GM21423 (cell line): ENCODE data around the gene SOCS3.

Experiments used
- ATAC-seq: cut with Tn5 transposase; IDR thresholded peaks from one replicate; pipeline ENCODE4 v1.9.1; 2021; ENCODE audit warnings: mild to moderate bottlenecking, moderate library complexity; ENCODE audit not compliant: unreplicated experiment

SOCS3 gene, protein sequence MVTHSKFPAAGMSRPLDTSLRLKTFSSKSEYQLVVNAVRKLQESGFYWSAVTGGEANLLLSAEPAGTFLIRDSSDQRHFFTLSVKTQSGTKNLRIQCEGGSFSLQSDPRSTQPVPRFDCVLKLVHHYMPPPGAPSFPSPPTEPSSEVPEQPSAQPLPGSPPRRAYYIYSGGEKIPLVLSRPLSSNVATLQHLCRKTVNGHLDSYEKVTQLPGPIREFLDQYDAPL

DNA sequence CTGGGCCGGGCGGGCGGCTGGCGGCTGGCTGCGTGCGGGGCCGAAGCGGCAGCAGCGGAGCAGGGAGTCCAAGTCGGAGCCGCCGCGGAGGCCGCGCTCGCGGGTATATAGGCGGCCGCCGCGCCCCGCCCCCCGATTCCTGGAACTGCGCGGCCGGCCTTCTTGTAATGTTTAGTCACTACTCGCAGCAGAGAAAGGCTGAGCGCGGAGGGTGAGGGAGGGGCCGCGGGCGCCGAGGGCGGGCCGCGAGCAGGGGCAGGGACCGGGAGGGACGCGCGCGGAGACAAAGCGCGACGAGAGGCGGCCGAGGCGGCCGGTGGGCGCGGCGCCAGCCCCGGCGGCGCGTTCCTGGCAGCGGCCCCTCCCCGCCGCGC lies at the start of gene SOCS3:
SOCS3 (minus strand) TSS at position 81 of the 374 bp plus-strand sequence. CDS start 982 bp downstream, outside the sequence.
- peak; percentile 51 for ATAC-seq

DNA sequence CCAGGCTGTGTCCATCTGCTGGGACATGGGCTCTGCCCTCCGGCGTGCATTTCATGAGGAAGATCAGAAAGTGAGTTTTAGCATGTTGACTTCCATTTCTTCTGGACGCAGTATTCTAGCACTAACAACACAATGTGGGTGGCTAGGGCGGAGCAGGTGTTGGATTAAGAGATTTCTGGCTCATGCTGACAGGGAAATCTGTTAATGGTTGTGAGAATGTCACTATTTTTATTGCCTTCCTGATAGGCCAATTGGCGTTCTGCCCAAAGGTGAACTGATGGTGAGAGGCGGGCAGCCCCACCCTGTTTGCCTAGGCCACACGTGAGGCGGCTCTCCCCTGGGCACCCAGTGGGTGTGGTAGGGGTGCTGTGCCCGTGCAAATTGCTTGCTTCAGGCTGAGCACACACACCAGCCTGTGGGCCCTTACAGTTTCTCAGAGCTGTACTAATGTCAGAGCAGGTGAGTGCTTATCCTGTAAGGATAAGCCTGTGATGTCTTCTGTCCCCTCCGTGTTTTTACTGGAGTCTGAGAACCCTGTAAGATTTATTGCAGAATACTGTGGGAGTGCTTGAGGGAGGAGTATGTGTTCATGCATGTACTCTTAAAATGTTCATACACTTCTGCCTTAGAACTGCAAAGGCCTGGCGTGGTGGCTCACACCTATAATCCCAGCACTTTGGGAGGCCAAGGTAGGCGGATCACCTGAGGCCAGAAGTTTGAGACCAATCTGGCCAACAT lies 49.5 kb upstream of the SOCS3 start:
- ATAC-seq: no peak

DNA sequence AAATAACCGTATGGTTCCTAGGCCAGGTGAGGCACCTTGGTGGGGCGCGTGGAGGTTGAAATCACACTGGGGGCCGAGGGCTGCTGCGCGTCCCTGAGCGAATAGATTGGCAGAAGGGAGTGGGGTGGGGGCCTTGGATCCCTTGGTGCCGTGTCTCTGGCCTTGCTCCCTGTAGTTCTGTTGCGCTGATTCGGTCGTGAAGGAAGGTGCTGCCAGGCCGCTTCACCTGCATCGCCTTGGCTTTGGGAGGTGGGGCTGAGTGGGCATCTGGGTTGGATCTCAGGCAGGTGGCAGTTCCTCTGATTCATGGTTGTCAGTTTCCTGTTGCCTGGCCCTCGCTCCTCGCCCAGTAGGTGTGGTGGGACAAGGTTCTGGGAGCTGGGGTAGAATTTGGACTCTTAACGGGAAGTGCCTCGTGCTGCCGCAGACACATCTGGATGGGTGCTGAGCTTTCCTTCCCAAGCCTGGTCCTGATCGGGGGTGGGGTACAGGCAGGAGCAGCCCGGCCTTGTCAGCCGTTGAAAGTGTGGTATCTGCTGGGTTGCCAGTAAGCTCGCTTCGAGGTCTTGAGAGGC lies 48.7 kb upstream of the SOCS3 start:
- ATAC-seq: no peak

DNA sequence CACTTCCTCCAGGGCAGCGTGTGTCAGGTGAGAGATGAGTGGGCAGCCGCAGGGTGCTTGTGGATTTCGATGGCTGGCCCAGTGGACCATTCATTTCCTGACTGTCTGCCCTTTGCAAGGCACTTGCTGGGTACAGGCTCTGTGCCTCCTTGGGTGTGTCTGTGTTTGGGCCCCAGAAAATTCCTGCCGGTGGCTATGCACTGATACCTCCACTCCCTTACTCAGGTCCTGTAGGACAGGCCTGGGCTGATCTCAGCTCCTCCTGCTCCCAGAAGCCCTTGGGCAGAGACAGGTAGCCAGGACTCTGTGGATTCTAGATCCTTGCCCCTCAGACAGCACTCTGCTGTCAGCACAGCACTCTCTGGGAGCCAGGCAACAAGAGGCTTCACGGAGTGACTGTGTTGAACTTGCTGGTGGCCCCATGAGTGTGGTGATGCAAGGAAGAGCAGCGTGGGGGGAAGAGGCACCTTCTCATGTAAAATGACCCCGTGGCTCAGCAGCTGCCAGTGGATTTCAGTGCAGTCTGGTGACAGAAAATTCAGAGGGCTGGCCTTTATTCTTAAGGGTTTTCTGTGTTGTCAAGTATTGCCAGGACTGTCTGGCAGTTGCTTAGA lies 47.6 kb upstream of the SOCS3 start:
- ATAC-seq: no peak

DNA sequence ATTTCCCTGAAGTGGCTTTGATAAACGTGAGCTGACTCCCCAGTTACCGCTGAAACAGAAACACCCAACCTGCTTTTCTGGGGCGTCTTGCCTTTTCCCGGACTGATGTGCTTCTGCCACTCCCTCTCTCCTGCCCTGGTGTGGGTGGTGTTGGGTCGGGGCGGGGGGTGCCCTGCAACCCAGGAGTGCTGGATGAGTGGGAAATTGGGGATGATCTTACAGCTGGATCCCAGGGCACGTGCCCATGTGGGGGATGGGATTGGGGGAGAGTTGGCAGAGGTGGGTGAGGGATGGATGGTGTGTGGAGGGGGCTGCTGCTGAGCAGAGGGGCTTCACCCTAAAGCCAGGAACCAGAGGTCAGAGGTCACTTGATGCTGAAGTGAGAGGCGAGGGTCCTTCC lies 47.0 kb upstream of the SOCS3 start:
- no peak for ATAC-seq

DNA sequence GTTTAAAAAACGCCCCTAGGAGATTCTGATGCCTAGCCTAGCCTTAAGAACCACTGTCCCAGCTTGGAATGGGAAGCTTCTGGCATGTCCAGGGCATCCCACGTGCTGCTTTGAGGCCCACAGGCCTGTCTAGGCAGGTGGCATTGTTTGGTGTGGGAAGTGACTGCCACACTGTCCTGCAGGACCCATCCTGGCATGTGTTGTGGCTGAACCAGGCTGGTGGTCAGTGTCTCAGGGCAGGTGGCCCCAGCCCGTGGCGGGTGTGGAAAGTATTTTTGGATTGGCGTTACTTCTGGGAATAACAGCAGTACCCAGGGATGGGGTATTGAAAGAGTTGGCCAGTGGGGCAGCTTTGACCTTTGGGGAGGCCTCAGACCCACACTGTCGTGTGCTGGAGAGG lies 46.5 kb upstream of the SOCS3 start:
- no peak for ATAC-seq

DNA sequence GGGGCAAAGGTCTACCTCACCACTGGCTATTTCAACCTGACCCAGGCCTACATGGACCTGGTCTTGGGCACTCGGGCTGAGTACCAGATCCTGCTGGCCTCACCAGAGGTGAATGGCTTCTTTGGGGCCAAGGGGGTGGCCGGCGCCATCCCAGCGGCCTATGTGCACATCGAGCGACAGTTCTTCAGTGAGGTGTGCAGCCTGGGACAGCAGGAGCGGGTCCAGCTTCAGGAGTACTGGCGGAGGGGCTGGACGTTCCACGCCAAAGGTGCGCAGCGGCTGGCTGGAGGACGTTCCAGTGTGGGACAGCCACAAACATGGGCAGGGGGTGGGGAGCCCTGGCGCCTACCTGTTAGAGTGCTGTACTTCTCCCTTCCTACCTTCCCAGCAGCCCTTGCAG lies 43.9 kb upstream of the SOCS3 start:
- ATAC-seq: no peak

DNA sequence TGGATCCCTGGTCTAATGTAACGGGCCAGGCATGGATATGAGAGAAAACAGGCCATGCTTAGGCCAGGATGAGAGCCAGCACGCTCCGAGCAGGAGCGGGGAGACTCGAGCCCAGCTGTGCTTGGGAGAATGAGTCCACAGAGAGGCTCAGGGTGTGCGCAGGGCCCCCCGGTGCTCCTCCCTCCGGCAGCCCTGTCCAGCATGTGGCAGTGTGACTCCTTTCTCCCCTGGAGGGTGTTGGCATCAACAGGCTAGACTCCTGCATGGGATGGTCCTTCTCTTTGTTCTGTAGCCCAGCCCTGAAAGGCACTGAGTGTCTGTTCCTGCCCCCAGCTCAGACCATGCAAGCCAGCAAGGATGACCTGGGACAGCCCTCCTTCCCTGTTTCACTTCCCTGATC lies 42.0 kb upstream of the SOCS3 start:
- no peak for ATAC-seq

DNA sequence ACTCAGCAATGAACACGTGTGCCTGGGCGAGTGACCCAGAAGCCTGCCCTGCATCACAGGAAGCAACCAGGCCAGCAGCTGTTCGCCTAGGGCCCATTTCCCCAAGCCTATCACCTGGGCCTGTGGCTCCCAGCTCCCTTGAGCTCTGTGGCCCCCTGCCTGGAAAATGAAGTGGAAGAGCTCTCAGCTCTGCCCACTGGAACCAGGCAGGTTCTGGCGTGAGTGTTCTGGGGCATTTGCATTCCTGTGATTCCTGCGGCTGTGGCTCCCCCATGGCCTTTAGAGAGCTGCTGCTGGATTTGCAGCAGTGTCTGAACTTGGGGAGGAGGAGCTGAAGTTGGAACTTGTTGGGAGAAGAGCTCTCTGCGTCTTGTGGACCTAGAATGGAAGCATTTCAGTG lies 41.4 kb upstream of the SOCS3 start:
- ATAC-seq: no peak

DNA sequence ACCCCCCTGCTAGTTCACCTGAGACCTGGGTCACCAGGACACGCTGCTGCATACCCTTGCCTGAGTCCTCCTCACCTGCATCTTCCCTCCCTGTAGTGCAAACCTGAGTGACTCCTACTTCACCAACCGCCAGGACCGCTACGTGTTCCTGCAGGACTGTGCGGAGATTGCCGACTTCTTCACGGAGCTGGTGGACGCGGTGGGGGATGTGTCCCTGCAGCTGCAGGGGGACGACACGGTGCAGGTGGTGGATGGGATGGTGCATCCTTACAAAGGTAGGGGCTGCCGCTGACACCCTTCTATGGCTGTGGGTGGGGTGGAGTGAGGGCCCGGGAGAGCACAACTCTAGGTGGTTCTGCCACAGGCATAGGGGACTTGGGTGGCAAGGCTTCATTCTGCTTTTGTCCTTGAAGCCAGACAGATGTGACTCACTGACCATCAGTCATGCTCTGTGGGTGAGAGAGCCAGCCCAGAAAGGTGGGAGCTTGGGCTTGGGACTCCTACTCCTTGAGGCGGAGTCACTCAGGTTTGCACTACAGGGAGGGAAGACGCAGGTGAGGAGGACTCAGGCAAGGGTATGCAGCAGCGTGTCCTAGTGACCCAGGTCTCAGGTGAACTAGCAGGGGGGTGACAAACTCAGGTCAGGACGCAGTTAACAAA lies 40.8 kb upstream of the SOCS3 start:
- ATAC-seq: no peak

DNA sequence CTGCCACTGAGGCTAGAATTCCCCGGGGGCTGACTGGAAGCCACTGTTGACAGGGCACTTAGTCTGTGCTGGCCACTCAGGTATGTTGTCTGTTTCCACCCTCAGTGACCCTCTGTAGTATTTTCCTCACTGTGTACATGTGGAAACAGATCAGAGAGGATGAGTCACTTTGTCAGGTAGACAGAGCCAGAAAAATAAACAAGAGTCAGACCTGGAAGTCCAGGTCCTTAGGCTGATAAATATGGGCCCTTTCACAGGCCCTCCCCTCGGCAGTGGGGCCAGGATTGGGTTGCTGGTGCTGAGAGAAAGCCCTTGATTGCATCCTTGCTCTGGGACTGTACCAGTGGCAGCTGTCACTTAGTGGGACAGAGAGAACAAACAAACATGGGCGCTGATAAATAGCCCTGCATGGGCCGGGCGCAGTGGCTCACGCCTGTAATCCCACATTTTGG lies 39.8 kb upstream of the SOCS3 start:
- no peak for ATAC-seq

DNA sequence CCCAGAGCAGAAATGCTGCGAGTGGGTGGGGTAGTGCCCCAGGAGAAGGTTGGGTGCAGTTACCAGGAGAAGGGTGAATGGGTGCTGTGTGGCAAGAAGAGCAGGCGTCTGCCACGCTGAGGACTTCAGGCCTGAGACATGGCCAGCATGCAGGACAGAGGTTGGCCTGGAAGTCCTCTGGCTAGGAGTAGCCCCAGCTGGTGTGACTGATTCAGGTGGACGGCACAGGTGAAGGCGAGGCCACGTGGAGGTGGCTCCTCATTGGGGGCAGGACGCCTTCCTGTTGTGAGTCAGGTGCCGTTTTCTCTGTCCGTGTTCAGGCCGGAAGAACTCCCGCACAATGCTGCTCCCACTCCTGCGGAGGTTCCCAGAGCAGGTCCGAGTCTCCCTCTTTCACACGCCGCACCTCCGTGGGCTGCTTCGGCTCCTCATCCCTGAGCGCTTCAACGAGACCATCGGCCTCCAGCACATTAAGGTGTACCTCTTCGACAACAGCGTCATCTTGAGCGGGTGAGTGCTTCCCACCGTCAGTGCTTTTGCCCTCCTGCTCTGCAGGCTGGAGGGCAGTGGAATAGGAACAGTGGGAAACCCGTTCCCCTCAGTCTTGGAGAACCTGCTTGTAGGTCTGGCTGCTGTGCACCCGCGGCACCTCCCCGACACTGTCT lies 39.3 kb upstream of the SOCS3 start:
- ATAC-seq: no peak

DNA sequence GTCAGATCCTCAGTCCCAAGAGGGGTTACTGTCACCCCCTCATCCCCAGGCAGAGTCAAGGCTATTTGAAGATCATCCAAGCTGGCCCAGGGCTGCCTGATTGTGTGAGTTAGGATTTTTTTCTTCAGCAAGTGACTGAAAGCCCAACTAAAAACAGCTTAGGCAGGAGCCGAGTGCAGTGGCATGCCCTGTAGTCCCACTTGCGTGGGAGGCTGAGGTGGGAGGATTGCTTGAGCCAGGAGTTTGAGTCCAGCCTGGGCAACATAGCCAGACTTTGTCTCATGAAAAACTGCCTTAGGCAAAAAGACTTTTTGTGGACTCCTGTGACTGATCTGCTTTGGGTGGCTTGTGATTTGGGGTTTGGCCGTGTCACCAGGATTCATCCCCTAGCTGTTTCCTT lies 38.5 kb upstream of the SOCS3 start:
- ATAC-seq: no peak

DNA sequence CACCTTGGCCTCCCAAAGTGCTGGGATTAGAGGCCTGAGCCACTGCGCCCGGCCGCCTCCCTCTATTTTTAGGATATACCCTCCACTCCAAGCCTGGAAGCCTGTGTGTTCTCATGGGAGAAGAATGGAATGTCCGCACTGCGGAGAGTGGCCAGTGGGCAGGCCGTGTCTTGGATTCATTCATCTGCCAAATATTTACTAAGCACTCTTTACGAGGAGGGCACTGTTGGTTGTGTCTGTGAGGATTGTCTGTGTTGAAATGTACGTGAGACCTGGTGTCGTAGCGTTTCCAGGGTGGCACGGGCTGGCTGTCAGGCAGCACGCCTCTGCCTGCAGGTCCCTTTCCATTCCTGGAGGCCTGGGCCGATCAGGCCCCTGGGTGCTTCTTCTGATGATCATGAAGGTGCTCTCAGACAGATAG lies 37.8 kb upstream of the SOCS3 start:
- no peak for ATAC-seq

DNA sequence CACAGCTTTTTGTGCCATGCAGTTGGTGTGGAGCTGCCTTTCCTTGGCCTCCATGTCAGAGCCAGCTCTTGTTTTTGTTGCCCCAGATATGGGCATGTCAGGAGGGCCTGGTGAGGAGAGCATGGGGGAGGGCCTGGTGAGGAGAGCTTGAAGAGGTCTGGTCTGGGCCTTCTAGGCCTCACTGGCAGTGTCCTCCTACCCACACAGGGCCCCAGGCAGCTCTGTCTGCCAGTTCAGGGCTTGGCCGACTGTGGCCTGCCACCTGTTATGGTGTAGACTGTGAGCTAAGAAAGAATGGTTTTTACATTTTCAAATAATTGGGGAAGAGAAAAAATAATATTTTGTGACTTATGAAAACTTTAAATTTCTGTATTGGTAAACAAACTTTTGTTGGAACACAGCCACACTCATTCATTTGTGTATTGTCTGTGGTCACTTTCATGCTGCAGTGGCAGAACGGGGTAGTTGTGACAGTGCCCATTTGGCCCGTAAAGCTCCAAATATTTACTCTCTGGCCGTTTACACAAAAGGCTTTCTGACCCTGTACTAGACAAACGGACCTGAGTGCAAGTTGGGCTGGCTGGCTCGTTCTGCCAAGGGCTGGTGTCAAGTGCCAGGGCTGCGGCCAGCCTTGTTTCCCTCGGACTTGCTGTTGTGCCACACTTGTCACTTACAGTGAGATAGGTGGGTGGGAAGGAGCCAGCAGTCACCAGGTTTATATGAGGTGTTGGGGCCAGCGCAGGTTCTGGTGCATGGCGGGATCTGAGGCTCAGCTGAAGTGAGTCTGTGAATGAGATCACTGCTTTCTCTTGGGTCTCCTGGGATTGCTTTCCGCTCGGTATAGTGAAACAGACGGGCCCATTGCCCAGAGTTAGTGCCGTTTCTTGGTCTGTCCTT lies 36.8 kb upstream of the SOCS3 start:
- ATAC-seq: no peak

DNA sequence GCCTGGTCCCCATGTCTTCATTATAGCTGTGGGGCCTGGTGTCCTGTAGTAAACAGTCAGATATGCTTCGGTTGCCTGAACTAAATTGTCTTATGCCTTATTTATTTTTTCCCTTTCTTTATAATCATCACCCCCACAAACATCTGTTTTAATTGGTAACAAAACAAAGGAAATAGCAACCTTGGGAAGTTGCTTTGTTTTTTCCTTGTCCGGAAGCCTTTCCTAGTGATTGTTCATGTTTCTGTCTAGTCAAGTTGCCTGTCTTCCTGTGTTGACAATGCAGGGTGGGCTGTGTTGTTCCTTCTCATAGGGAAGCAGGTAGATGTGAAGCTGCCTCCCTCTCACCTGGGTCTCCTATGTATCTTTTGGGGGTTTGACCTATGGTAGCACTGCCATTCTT lies 35.3 kb upstream of the SOCS3 start:
- ATAC-seq: no peak

DNA sequence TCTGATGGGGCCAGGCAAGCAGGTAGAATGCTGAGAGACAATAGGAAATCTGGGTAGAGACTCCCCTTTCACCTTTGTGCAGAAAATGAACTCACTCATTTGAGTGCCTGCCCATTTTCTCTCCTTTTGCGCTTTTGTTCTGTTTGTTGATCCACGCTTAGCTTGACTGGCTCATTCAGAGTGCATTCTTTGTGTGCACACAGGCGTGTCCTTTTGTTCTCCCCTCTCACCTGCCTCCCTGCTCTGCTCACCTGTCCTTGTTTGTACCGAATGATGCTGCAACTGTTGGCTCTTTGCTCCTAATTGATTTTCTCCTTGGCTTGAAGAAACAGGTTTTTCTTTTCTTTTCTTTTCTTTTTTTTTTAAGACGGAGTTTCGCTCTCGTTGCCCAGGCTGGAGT lies 34.3 kb upstream of the SOCS3 start:
- no peak for ATAC-seq

DNA sequence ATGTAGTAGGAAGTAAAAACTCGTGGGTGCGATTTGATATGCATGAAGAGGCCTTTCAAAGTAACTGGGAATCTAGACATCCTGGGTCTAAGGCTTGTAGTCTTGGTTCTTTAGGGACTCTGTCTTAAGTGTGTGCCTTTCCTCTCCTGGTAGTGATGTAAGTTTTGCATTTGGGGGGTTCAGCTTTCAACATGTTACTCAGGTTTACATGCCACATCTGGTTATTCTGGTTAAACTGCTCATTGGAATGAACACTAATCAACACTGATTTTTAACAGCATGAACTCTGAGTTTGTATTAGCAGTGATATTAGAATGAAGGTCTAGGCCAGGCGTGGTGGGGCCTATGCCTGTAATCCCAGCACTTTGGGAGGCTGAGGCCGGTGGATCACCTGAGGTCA lies 33.7 kb upstream of the SOCS3 start:
- no peak for ATAC-seq

DNA sequence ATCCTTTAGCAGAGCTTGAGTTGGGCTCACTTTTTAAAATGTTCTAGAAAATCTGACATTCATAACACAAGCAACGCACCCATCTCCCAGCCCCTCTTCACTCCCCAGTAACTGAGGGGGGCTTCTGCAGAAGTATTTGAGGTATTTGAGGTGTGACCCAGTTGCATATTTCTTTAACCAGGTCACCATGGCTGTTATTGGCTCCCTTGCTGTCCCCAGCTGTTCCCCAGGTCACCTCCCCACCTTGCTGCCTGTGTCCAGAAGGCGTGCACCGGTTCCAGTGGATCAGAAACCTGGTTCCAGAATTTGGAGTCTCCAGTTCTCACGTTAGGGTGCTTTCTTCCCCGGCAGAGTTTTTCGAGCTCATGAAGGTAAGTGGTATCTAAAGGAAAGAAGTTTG lies 32.4 kb upstream of the SOCS3 start:
- no peak for ATAC-seq

DNA sequence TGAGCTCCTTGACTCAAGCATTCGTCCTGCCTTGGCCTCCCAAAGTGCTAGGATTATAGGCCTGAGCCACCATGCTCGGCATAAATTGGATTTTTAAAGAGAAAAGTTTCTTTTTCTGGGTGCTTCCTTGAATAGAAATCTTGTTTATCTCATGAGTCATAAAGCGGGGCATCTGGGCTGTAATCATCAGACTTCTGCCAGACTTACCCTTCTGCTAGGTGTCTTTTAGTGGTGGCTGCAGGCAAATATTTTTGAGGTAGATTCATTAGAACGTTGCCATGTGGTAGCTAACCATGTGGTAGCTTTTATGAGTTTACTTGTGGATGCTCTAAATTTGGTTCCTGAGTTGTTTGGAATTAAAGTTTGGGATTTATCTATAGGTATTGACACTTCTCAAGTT lies 32.0 kb upstream of the SOCS3 start:
- ATAC-seq: no peak
